VCaP (cell line): Measurements from ENCODE around the gene EPHB1.

Source experiments
- H3K27ac ChIP-seq: fragments of 450-650 bp; 2 replicates; pipeline ENCODE4 v1.5.1; 2017
- TF ChIP-seq, protein P1 (sequence below): fragments of 450-650 bp; conservative IDR thresholded peaks from 2 replicates; pipeline ENCODE4 v1.5.1; 2017; ENCODE audit warnings: mild to moderate bottlenecking, moderate library complexity

Gene EPHB1

DNA sequence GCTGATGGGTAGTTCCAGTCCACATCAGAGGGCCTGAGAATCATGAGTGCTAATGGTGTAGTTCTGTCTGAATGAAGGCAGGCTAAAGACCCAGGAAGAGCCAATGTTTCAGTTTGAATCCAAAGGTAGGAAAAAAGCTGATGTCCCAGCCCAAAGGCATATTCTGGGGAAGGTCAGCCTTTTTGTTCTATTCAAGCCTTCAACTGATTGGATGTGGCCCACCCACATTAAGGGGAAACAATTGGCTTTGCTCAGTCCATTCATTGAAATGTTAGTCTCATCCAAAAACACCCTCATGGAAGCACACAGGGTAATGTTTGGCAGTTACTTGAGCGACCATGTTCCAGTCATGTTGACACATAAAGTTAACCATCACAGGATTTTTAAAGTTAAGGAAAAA is 25.9 kb downstream of the EPHB1 start:
- TF ChIP-seq, protein P1, sequence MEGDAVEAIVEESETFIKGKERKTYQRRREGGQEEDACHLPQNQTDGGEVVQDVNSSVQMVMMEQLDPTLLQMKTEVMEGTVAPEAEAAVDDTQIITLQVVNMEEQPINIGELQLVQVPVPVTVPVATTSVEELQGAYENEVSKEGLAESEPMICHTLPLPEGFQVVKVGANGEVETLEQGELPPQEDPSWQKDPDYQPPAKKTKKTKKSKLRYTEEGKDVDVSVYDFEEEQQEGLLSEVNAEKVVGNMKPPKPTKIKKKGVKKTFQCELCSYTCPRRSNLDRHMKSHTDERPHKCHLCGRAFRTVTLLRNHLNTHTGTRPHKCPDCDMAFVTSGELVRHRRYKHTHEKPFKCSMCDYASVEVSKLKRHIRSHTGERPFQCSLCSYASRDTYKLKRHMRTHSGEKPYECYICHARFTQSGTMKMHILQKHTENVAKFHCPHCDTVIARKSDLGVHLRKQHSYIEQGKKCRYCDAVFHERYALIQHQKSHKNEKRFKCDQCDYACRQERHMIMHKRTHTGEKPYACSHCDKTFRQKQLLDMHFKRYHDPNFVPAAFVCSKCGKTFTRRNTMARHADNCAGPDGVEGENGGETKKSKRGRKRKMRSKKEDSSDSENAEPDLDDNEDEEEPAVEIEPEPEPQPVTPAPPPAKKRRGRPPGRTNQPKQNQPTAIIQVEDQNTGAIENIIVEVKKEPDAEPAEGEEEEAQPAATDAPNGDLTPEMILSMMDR, result no peak
- H3K27ac ChIP-seq, result no peak overlapping the region

DNA sequence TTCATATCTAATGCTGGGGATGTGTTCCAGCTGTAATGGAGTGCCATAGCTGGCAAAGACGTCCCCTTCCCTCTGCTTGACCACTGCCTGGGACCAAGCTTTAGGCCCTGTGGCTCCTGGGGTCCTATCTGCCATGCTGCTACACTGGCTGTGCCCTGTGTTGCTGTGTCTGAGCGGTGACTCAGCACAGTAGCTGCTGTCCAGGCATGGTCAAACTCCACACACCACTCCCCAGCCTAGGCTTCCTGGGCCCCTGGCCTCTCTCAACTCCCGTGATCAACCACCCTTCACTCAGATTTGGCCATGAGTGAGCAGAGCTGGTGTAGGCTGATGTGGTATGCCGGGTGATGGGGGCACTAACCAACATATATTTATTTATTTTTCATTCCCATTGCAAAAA is 27.0 kb downstream of the EPHB1 start:
- TF ChIP-seq, protein P1, result no peak
- H3K27ac ChIP-seq, result no peak overlapping the region

DNA sequence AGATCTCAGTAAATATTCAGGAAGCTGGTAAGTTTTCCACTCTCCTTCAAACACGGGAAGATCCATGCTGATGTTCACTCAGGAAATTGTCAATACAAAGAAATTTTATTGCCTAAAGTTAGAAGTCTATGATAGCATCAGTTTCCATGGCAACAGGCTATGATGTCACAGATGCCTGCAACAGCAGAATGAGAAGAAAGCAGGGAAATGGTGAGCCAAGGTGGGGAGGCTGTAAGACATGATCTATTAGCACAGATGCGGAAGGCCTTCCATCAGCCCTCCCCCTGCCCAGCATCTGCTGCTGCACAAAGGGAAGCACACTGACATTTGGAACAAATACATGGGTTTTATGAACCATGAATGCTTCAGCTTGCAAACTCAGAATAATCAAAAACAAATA is 28.6 kb downstream of the EPHB1 start:
- TF ChIP-seq, protein P1, result no peak
- no peak overlapping the region for H3K27ac ChIP-seq

DNA sequence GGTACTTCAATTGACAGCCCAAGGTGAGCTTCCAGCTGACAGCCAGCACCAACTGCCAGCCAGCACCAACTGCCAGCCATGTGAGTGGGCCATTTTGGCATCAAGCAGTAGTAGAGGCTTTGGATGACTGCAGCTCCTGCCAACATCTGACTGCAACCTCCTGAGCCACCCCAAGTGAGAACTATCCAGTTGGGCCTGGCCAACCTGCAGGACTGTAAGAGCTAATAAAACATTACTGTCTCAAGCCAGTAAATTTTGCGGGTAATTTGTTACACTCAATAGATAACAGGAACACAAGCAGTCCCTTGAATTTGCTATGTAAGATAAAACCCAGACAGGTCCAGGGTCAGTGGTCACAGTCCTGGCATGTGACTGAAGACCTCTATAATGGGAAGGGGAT is 29.7 kb downstream of the EPHB1 start:
- no peak overlapping the region for H3K27ac ChIP-seq
- TF ChIP-seq, protein P1, result no peak

DNA sequence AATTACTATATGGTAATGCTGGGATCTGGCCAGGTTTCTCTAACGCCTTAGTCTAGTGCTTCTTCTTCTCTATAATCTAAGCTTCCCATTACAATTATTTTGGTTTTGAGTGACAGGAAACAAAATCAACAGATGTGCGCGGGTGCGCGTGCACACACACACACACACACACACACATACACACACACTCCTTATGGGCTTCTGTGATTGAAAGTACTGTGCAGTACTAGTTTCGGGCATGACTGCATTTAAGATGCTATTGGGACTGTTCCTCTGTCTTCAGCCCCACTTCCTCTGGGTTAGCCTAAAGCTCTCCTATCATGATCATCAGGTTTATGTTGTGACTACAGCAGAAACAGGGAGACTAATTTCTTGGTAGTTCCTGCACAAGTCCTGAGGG is 32.2 kb downstream of the EPHB1 start:
- TF ChIP-seq, protein P1, result no peak
- H3K27ac ChIP-seq, result no peak overlapping the region

DNA sequence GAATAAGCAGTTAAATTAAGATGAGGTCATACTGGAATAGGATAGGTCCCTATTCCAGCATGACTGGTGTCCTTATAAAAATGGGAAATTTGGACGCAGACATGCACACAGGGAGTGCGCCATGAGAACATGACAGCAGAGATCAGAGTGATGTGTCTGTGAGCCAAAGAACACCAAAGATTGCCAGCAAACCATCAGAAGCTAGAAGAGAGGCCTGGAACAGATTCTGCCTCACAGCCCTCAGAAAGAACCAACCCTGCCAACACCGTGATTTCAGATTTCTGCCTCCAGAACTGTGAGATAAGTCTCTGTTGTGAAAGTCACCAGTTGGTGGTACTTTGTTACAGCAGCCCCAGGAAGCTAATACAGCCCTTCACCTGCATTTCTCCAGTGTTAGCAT is 34.7 kb downstream of the EPHB1 start:
- no peak overlapping the region for H3K27ac ChIP-seq
- TF ChIP-seq, protein P1, result no peak

DNA sequence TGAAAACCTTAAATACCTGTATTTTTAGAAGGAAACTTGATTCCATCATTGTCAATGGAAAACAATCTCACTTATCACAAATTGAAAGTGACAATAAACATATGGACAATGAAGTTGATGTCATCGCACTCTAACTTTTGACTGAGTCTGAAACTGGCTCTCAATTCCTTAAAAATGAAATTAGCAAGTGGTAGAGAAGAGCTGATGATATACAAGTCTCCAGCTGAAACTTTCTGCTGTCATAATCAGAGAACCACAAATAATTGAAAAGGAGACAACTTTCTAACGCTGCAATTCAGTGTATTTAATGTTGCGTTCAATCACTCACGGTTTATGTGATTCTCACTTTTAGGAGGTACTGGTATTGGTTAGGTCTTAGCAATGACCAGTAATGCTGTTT is 37.5 kb downstream of the EPHB1 start:
- TF ChIP-seq, protein P1, result no peak
- no peak overlapping the region for H3K27ac ChIP-seq
